ENCODE results near the gene TBC1D4.

Gene TBC1D4

GRCh38 chr13:75360170-75360569, 121.8 kb downstream of the TBC1D4 start:
- Mint-ChIP-seq H3K9me3 (no peaks in the 10 kb centered on the region), H3K27ac (peak overlapping the region in 1 of 3 experiments; percentile 69), H3K4me1 (peaks cover 8% of the 10 kb centered on the region), H3K27me3 (ENCODE audit: low read depth) (no peaks in the 10 kb centered on the region), H3K4me3 (no peak overlapping the region), H3K36me3 (ENCODE audit: low read depth) (no peaks in the 10 kb centered on the region)
- TF ChIP-seq CTCF (IDR thresholded peaks at IDR 0.05; ENCODE audit: unreplicated experiment in 3 of 3), result no peak

GRCh38 chr13:75359266-75359665, 122.7 kb downstream of the TBC1D4 start:
- Mint-ChIP-seq H3K27ac (no peak overlapping the region), H3K36me3 (ENCODE audit: low read depth) (peaks cover 1% of the 10 kb centered on the region), H3K4me3 (no peak overlapping the region), H3K27me3 (ENCODE audit: low read depth) (no peaks in the 10 kb centered on the region), H3K4me1 (peaks cover 8% of the 10 kb centered on the region), H3K9me3 (no peaks in the 10 kb centered on the region)
- no peak for TF ChIP-seq CTCF (IDR thresholded peaks at IDR 0.05; ENCODE audit: unreplicated experiment in 3 of 3)

GRCh38 chr13:75357576-75358289, 124.2 kb downstream of the TBC1D4 start:
- no peaks in the 10 kb centered on the region for H3K9me3 Mint-ChIP-seq
- H3K4me1 Mint-ChIP-seq, result peaks cover 4% of the 10 kb centered on the region
- no peak overlapping the region for H3K27ac Mint-ChIP-seq
- no peak overlapping the region for H3K4me3 Mint-ChIP-seq
- TF ChIP-seq CTCF (IDR thresholded peaks at IDR 0.05; ENCODE audit: unreplicated experiment in 3 of 3), result peak; percentile 36 to 48 (median 40)
- H3K27me3 Mint-ChIP-seq (ENCODE audit: low read depth), result no peaks in the 10 kb centered on the region
- peaks cover 13% of the 10 kb centered on the region for H3K36me3 Mint-ChIP-seq (ENCODE audit: low read depth)

GRCh38 chr13:75356421-75356820, 125.5 kb downstream of the TBC1D4 start:
- Mint-ChIP-seq H3K36me3 (ENCODE audit: low read depth) (peaks cover 21% of the 10 kb centered on the region), H3K27ac (no peak overlapping the region)

GRCh38 chr13:75355609-75356008, 126.4 kb downstream of the TBC1D4 start:
- Mint-ChIP-seq H3K9me3 (no peaks in the 10 kb centered on the region), H3K4me3 (no peak overlapping the region), H3K4me1 (peaks cover 4% of the 10 kb centered on the region), H3K27me3 (ENCODE audit: low read depth) (no peaks in the 10 kb centered on the region), H3K36me3 (ENCODE audit: low read depth) (peaks cover 21% of the 10 kb centered on the region), H3K27ac (no peak overlapping the region)
- no peak for TF ChIP-seq CTCF (IDR thresholded peaks at IDR 0.05; ENCODE audit: unreplicated experiment in 3 of 3)

More at GRCh38 chr13:75356421-75356820, 125.5 kb downstream of the TBC1D4 start:
- Mint-ChIP-seq H3K4me3 (no peak overlapping the region), H3K27me3 (ENCODE audit: low read depth) (no peaks in the 10 kb centered on the region), H3K4me1 (peaks cover 4% of the 10 kb centered on the region), H3K9me3 (no peaks in the 10 kb centered on the region)
- no peak for TF ChIP-seq CTCF (IDR thresholded peaks at IDR 0.05; ENCODE audit: unreplicated experiment in 3 of 3)

GRCh38 chr13:75353781-75354193, 128.2 kb downstream of the TBC1D4 start:
- Mint-ChIP-seq H3K27ac (no peak overlapping the region), H3K9me3 (no peaks in the 10 kb centered on the region), H3K4me3 (no peak overlapping the region), H3K36me3 (ENCODE audit: low read depth) (peaks cover 22% of the 10 kb centered on the region), H3K4me1 (peaks cover 4% of the 10 kb centered on the region), H3K27me3 (ENCODE audit: low read depth) (no peaks in the 10 kb centered on the region)
- no peak for TF ChIP-seq CTCF (IDR thresholded peaks at IDR 0.05; ENCODE audit: unreplicated experiment in 3 of 3)

Measured in nephron (organoid).